H1 (cell line): ENCODE results near the gene NFASC. TPM values are rescaled to one million over a fixed set of nuclear protein-coding genes. Genes with fewer than 3 reads are reported as not detected.

Experiments
- CTCF ChIA-PET: fragments of 300-600 bp; sonication (Branson Sonifier 250); formaldehyde crosslinking; loops from one replicate; lab custom pipeline; 2021; ENCODE audit not compliant: partially characterized antibody; lab: Charles Lee
- POLR2A ChIA-PET: fragments of 300-600 bp; sonication (Branson Sonifier 250); formaldehyde crosslinking; loops from one replicate; lab custom pipeline; 2021; ENCODE audit warnings: inconsistent platforms; ENCODE audit not compliant: partially characterized antibody; lab: Charles Lee
- DNase-seq, 2 experiments: peaks; one replicate each; pipeline versions ENCODE4 v3.0.0 to v3.0.0-alpha.2; 2010 to 2022; ENCODE audit warnings: low spot score in 2 of 2, low read depth in 1 of 2, mixed read lengths in 1 of 2
- FAIRE-seq: peaks from 2 replicates; lab custom pipeline; 2011; peaks lifted over from hg19 to GRCh38; lab: Jason Lieb, UNC
- H2AFZ ChIP-seq: 2 replicates; pipeline ENCODE4 v1.8.1; 2012; ENCODE audit warnings: low read length, inconsistent platforms
- H2AK5ac ChIP-seq: 2 replicates; pipeline ENCODE4 v1.6.1; 2013; ENCODE audit warnings: low read depth, low read length
- H2BK120ac ChIP-seq: replicated peaks from 2 replicates; pipeline ENCODE3; 2013; ENCODE audit warnings: low read depth, low read length, inconsistent platforms
- H2BK12ac ChIP-seq: 2 replicates; pipeline ENCODE4 v1.6.1; 2013; ENCODE audit warnings: low read depth, low read length
- H2BK15ac ChIP-seq: 2 replicates; pipeline ENCODE4 v1.6.1; 2013; ENCODE audit warnings: low read length
- H2BK20ac ChIP-seq: 2 replicates; pipeline ENCODE4 v1.6.1; 2013; ENCODE audit warnings: low read length
- H2BK5ac ChIP-seq: 2 replicates; pipeline ENCODE4 v1.6.1; 2013; ENCODE audit warnings: low read depth, low read length
- H3K14ac ChIP-seq: 2 replicates; pipeline ENCODE4 v1.6.1; 2013; ENCODE audit warnings: inconsistent platforms; ENCODE audit not compliant: insufficient read length
- H3K18ac ChIP-seq: 2 replicates; pipeline ENCODE4 v1.6.1; 2013; ENCODE audit warnings: low read length; ENCODE audit errors: extremely low read depth
- H3K23ac ChIP-seq: 2 replicates; pipeline ENCODE4 v1.6.1; 2013; ENCODE audit warnings: inconsistent platforms; ENCODE audit not compliant: insufficient read length
- H3K23me2 ChIP-seq: 2 replicates; pipeline ENCODE4 v1.6.1; 2013; ENCODE audit warnings: low read depth, low read length
- H3K27ac ChIP-seq: 2 replicates; pipeline ENCODE4 v1.6.1; 2011; ENCODE audit warnings: low read depth, low read length, inconsistent platforms
- H3K27me3 ChIP-seq, 4 experiments: replicated peaks in 1 of 4; 1 replicate in 1 of 4; 2 replicates in 3 of 4; pipeline versions ENCODE4 v1.6.1 to v1.8.1; 2011 to 2013; ENCODE audit warnings: low read length in 3 of 4, mild to moderate bottlenecking in 3 of 4, inconsistent platforms in 2 of 4, mixed read lengths in 2 of 4, moderate library complexity in 1 of 4; ENCODE audit not compliant: control insufficient read depth in 3 of 4, insufficient read depth in 3 of 4; ENCODE audit errors: extremely low read depth in 1 of 4
- H3K36me3 ChIP-seq, 4 experiments: 2 replicates each; pipeline versions ENCODE4 v1.6.1 to v1.8.1; 2011 to 2013; ENCODE audit warnings: mild to moderate bottlenecking in 4 of 4, low read length in 3 of 4, moderate library complexity in 2 of 4, control low read depth in 1 of 4, inconsistent platforms in 1 of 4; ENCODE audit not compliant: insufficient read depth in 4 of 4, control insufficient read depth in 2 of 4
- H3K4ac ChIP-seq: replicated peaks from 2 replicates; pipeline ENCODE3; 2013; ENCODE audit warnings: low read length, low read depth, mixed read lengths, inconsistent platforms; ENCODE audit not compliant: insufficient read length
- H3K4me1 ChIP-seq, 4 experiments: replicated peaks in 1 of 4; 1 replicate in 1 of 4; 2 replicates in 3 of 4; pipeline versions ENCODE4 v1.6.1 to v1.8.1; 2011 to 2013; ENCODE audit warnings: low read length in 3 of 4, inconsistent platforms in 2 of 4, mixed read lengths in 1 of 4; ENCODE audit not compliant: insufficient read depth in 4 of 4, control insufficient read depth in 3 of 4
- H3K4me2 ChIP-seq, 2 experiments: 2 replicates each; pipeline versions ENCODE4 v1.6.1 to v1.8.1; 2011 to 2013; ENCODE audit warnings: low read depth in 2 of 2, low read length in 2 of 2, control low read depth in 1 of 2, inconsistent platforms in 1 of 2, mild to moderate bottlenecking in 1 of 2; ENCODE audit not compliant: insufficient read depth in 1 of 2
- H3K4me3 ChIP-seq, 4 experiments: fragments of 200-600, 300-600 bp in 1 of 4; sonication (generic), shearing (Covaris generic), sonication (Bioruptor Twin) in 1 of 4; 2 replicates each; pipeline versions ENCODE4 v1.5.1 to v1.8.1; 2011 to 2016; ENCODE audit warnings: low read length in 4 of 4, low read depth in 3 of 4, control low read depth in 2 of 4, inconsistent platforms in 2 of 4, mild to moderate bottlenecking in 2 of 4, mixed read lengths in 1 of 4, moderate library complexity in 1 of 4; ENCODE audit not compliant: insufficient read depth in 2 of 4; ENCODE audit errors: extremely low read depth in 1 of 4
- H3K56ac ChIP-seq: replicated peaks from 2 replicates; pipeline ENCODE3; 2013; ENCODE audit warnings: low read depth, mild to moderate bottlenecking, mixed read lengths, low read length, inconsistent platforms; ENCODE audit not compliant: insufficient read length
- H3K79me1 ChIP-seq: 2 replicates; pipeline ENCODE4 v1.6.1; 2013; ENCODE audit warnings: low read depth, low read length, control low read depth
- H3K79me2 ChIP-seq, 2 experiments: 2 replicates each; pipeline versions ENCODE4 v1.6.1 to v1.8.1; 2012 to 2013; ENCODE audit warnings: low read length in 2 of 2, mild to moderate bottlenecking in 2 of 2, inconsistent platforms in 1 of 2; ENCODE audit not compliant: insufficient read depth in 2 of 2, control insufficient read depth in 1 of 2
- H3K9ac ChIP-seq, 4 experiments: replicated peaks in 1 of 4; 1 replicate in 1 of 4; 2 replicates in 3 of 4; pipeline versions ENCODE4 v1.6.1 to v1.8.1; 2011 to 2013; ENCODE audit warnings: low read depth in 3 of 4, low read length in 3 of 4, control low read depth in 2 of 4, mild to moderate bottlenecking in 2 of 4, moderate library complexity in 2 of 4, inconsistent platforms in 1 of 4; ENCODE audit errors: extremely low read depth in 1 of 4
- H3K9me3 ChIP-seq, 2 experiments: 2 replicates each; pipeline versions ENCODE4 v1.6.1 to v1.8.1; 2012 to 2013; ENCODE audit warnings: mild to moderate bottlenecking in 2 of 2, moderate library complexity in 2 of 2, control low read depth in 1 of 2, inconsistent platforms in 1 of 2, low read depth in 1 of 2, low read length in 1 of 2, mixed read lengths in 1 of 2; ENCODE audit not compliant: insufficient read depth in 2 of 2
- H4K20me1 ChIP-seq, 2 experiments: replicated peaks in 1 of 2; 2 replicates each; pipeline versions ENCODE3 to v1.8.1; 2011 to 2013; ENCODE audit warnings: inconsistent platforms in 2 of 2, low read length in 2 of 2, mild to moderate bottlenecking in 1 of 2; ENCODE audit not compliant: insufficient read depth in 2 of 2, control insufficient read depth in 1 of 2
- H4K5ac ChIP-seq: 2 replicates; pipeline ENCODE4 v1.6.1; 2013; ENCODE audit warnings: low read length, low read depth, mixed read lengths, inconsistent platforms; ENCODE audit not compliant: insufficient read length
- H4K8ac ChIP-seq: 2 replicates; pipeline ENCODE4 v1.8.0; 2013; ENCODE audit warnings: mild to moderate bottlenecking, moderate library complexity, low read length, inconsistent platforms; ENCODE audit not compliant: insufficient read depth; ENCODE audit errors: extremely low read depth
- H4K91ac ChIP-seq: replicated peaks from 2 replicates; pipeline ENCODE3; 2013; ENCODE audit warnings: low read length, mixed read lengths, inconsistent platforms; ENCODE audit not compliant: insufficient read length
- NRF1 ChIP-seq: IDR thresholded peaks from 2 replicates; pipeline ENCODE4 v1.6.1; 2011; ENCODE audit warnings: mild to moderate bottlenecking, low read depth, low read length, improper control_type of control experiment
- SIRT6 ChIP-seq: IDR thresholded peaks from one replicate; pipeline ENCODE4 v1.7.1; 2012; ENCODE audit warnings: low read length, inconsistent platforms
- SIX5 ChIP-seq: IDR thresholded peaks from 2 replicates; pipeline ENCODE4 v1.6.1; 2011; ENCODE audit warnings: mild to moderate bottlenecking, low read depth, low read length
- WGBS, 2 experiments: shearing (Covaris generic) in 1 of 2; methylation state at CpG; one replicate each; pipeline versions ENCODE4 v1.1.6 to v1.1.7; 2013 to 2015; ENCODE audit warnings: low lambda C conversion rate in 2 of 2, mixed read lengths in 2 of 2, inconsistent platforms in 1 of 2, low coverage in 1 of 2, missing lambda C conversion rate in 1 of 2; ENCODE audit not compliant: insufficient replicate concordance in 2 of 2, insufficient coverage in 1 of 2, insufficient read length in 1 of 2; ENCODE audit errors: extremely low coverage in 1 of 2, missing lambda C conversion rate in 1 of 2; 5-methylcytosine and 5-hydroxymethylcytosine counted together
- polyA plus RNA-seq, 7 experiments: library from polyadenylated mRNA; depleted of rRNA in 3 of 7; stranded (reverse) in 5 of 7; unstranded in 2 of 7; fragments of >200 nt in 5 of 7; fragments of 200-250 nt in 2 of 7; gene quantifications; 1 replicate in 5 of 7; 2 replicates in 1 of 7; 4 replicates in 1 of 7; pipeline versions ENCODE4 v1.2.1 to v1.2.3, GENCODE V29; 2011 to 2013; ENCODE audit warnings: missing spikeins in 2 of 7, mixed read lengths in 2 of 7
- total RNA-seq: library from RNA; stranded (reverse); fragmentation: NEBNext Ultra II Directional; extraction: Animal tissue kit (Norgen Biotek cat#: 25700); gene quantifications from 2 replicates; pipeline ENCODE4 v1.2.1, GENCODE V29; 2021

Gene NFASC
- total and polyA plus RNA-seq, 2 of the 8 experiments (the other 6 are each of a cell fraction or from before 2014, with no cell fraction given), result 5.0 to 15.2 TPM

DNA sequence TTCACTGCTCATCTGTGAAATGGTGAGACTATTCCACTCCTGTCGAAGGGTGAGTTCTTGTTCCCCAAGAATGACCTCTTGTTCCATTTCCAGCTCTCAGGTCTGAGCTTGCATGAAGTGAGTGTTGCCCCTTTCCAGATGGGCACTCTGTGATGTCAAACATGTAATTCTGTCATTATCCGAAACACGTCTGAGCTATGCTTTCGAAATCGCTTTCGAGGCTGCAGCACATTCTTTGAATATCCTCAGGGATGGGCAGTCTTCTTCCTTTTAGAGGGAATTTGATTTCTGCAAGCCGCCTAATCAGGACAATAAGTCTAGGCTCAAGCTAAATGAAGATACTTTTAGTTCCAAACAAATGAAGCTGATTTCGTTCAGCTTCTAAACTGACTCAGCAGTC lies 15.1 kb downstream of the NFASC start:
- Histone ChIP-seq H3K27ac (no peak overlapping the region), H2BK15ac (no peak overlapping the region), H3K36me3 (no peaks in the 10 kb centered on the region), H3K23ac (no peak overlapping the region), H2BK120ac (no peak overlapping the region), H2BK5ac (no peak overlapping the region), H3K79me2 (no peaks in the 10 kb centered on the region), H2BK12ac (no peak overlapping the region), H3K14ac (no peak overlapping the region), H3K23me2 (no peaks in the 10 kb centered on the region), H3K4me2 (no peak overlapping the region), H3K79me1 (no peaks in the 10 kb centered on the region), H3K27me3 (no peaks in the 10 kb centered on the region), H3K4me3 (no peak overlapping the region), H3K9me3 (no peaks in the 10 kb centered on the region), H4K5ac (no peak overlapping the region), H2BK20ac (no peak overlapping the region), H3K4me1 (peaks cover 0 to 7% (median 1%) of the 10 kb centered on the region in 4 experiments; a peak in 1 of 7 replicates), H4K8ac (no peak overlapping the region), H2AK5ac (no peak overlapping the region), H4K20me1 (no peaks in the 10 kb centered on the region), H3K9ac (no peak overlapping the region), H3K56ac (no peak overlapping the region), H4K91ac (no peak overlapping the region), H2AFZ (no peak overlapping the region), H3K18ac (no peak overlapping the region; the same call in 1 of the 2 replicates), H3K4ac (no peak overlapping the region)
- ChIA-PET POLR2A (no interaction called here), CTCF (interaction anchor here (0.6 to 1.0 kb wide), 4 partner anchors 23 to 227 kb away, joined by 3 read pairs; no protein-coding TSS in a partner anchor)
- TF ChIP-seq NRF1, result no peak
- no peak for TF ChIP-seq SIX5
- TF ChIP-seq SIRT6, result no peak
- FAIRE-seq (no peak), DNase-seq (no peak)
- 93% methylated on average over 8 of the region's 8 CpGs; no CpG with 5 or more reads in 1 of the 2 experiments for WGBS, 2 experiments
